Astrocyte (in vitro differentiated cells and primary cell): Measurements from ENCODE around the gene NUP153.

Experiments used
- EZH2 ChIP-seq: IDR thresholded peaks from 2 replicates; pipeline ENCODE4 v1.6.1; 2012; ENCODE audit warnings: mild to moderate bottlenecking, low read length, inconsistent platforms; ENCODE audit not compliant: insufficient read depth
- TF ChIP-seq, protein P1 (sequence below): IDR thresholded peaks from 2 replicates; pipeline ENCODE4 v1.5.1; 2011; ENCODE audit warnings: low read depth, mild to moderate bottlenecking, inconsistent platforms, low read length, moderate library complexity; ENCODE audit not compliant: insufficient read depth

DNA sequence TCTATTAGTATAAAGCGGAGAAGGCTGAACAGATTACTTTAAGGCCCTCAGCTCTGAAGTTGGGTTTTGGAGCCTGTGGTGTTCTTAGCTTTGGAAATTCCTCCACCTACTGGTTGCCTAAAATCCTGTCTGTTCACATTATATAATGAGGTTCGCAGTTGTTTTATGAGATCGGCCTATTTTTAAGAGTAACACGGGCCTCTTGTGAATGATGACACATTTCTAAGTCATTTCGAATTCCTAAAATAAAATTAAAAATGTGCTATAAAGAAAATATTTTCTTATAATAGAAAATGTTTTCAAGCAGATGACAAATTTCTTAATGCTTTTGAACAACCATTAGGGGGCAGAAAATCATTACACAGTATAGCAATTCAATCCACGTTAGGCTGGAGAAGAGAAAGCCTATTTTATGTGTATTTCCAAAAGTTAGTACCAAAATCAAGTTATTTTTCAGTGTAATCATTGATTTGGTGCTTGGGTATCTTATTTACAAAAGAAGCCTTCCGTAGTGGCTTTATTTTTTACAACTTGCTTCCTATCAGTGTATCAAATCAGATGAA, 122.4 kb downstream of the NUP153 start:
- TF ChIP-seq, protein P1, sequence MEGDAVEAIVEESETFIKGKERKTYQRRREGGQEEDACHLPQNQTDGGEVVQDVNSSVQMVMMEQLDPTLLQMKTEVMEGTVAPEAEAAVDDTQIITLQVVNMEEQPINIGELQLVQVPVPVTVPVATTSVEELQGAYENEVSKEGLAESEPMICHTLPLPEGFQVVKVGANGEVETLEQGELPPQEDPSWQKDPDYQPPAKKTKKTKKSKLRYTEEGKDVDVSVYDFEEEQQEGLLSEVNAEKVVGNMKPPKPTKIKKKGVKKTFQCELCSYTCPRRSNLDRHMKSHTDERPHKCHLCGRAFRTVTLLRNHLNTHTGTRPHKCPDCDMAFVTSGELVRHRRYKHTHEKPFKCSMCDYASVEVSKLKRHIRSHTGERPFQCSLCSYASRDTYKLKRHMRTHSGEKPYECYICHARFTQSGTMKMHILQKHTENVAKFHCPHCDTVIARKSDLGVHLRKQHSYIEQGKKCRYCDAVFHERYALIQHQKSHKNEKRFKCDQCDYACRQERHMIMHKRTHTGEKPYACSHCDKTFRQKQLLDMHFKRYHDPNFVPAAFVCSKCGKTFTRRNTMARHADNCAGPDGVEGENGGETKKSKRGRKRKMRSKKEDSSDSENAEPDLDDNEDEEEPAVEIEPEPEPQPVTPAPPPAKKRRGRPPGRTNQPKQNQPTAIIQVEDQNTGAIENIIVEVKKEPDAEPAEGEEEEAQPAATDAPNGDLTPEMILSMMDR, result peak; percentile 87
- no peak for TF ChIP-seq EZH2
